Astrocyte (in vitro differentiated cells and primary cell): ENCODE results near the gene PAPOLB. TPM values are rescaled to one million over a fixed set of nuclear protein-coding genes. Genes with fewer than 3 reads are reported as not detected.

ENCODE experiments used
- DNase-seq: peaks from one replicate; pipeline ENCODE4 v3.0.0-alpha.2; 2010; ENCODE audit warnings: low read depth
- FAIRE-seq: peaks from 2 replicates; lab custom pipeline; 2011; peaks lifted over from hg19 to GRCh38; lab: Jason Lieb, UNC
- H2AFZ ChIP-seq: 2 replicates; pipeline ENCODE4 v1.6.0; 2012; ENCODE audit warnings: low read depth, low read length, inconsistent platforms
- H3K27ac ChIP-seq: 2 replicates; pipeline ENCODE4 v1.5.1; 2011; ENCODE audit warnings: low read depth, low read length, inconsistent platforms
- H3K27me3 ChIP-seq: 2 replicates; pipeline ENCODE4 v1.6.0; 2011; ENCODE audit warnings: low read length, inconsistent platforms; ENCODE audit not compliant: insufficient read depth
- H3K36me3 ChIP-seq: 2 replicates; pipeline ENCODE4 v1.5.1; 2011; ENCODE audit warnings: low read length, inconsistent platforms; ENCODE audit not compliant: insufficient read depth
- H3K4me1 ChIP-seq: 2 replicates; pipeline ENCODE4 v1.5.1; 2011; ENCODE audit warnings: low read length, inconsistent platforms; ENCODE audit not compliant: insufficient read depth
- H3K4me2 ChIP-seq: 2 replicates; pipeline ENCODE4 v1.6.0; 2012; ENCODE audit warnings: low read length, inconsistent platforms
- H3K4me3 ChIP-seq: 2 replicates; pipeline ENCODE4 v1.5.1; 2011; ENCODE audit warnings: low read depth, mild to moderate bottlenecking, low read length, inconsistent platforms; ENCODE audit not compliant: insufficient read depth
- H3K79me2 ChIP-seq: 2 replicates; pipeline ENCODE4 v1.6.0; 2012; ENCODE audit warnings: mild to moderate bottlenecking, low read length, inconsistent platforms; ENCODE audit not compliant: insufficient read depth
- H3K9ac ChIP-seq: 2 replicates; pipeline ENCODE4 v1.6.0; 2012; ENCODE audit warnings: mild to moderate bottlenecking, low read length, inconsistent platforms
- H3K9me3 ChIP-seq: 2 replicates; pipeline ENCODE4 v1.5.1; 2012; ENCODE audit warnings: low read depth, mild to moderate bottlenecking, low read length, inconsistent platforms; ENCODE audit not compliant: insufficient read depth
- H4K20me1 ChIP-seq: 2 replicates; pipeline ENCODE4 v1.6.0; 2012; ENCODE audit warnings: low read length, inconsistent platforms; ENCODE audit not compliant: insufficient read depth
- H3K27ac Mint-ChIP-seq: one replicate; pipeline ENCODE4 v1.8.0; 2021; ENCODE audit warnings: mild to moderate bottlenecking, mixed read lengths; ENCODE audit not compliant: unreplicated experiment
- H3K27me3 Mint-ChIP-seq: one replicate; pipeline ENCODE4 v1.8.0; 2021; ENCODE audit warnings: low read depth, mixed read lengths; ENCODE audit not compliant: unreplicated experiment
- H3K36me3 Mint-ChIP-seq: one replicate; pipeline ENCODE4 v1.8.0; 2021; ENCODE audit warnings: low read depth, mixed read lengths; ENCODE audit not compliant: unreplicated experiment
- H3K4me1 Mint-ChIP-seq: one replicate; pipeline ENCODE4 v1.8.0; 2021; ENCODE audit warnings: low read depth, mixed read lengths; ENCODE audit not compliant: unreplicated experiment
- H3K4me3 Mint-ChIP-seq: one replicate; pipeline ENCODE4 v1.8.0; 2021; ENCODE audit warnings: mild to moderate bottlenecking, moderate library complexity, mixed read lengths; ENCODE audit not compliant: unreplicated experiment
- H3K9me3 Mint-ChIP-seq: one replicate; pipeline ENCODE4 v1.8.0; 2021; ENCODE audit warnings: mild to moderate bottlenecking, mixed read lengths; ENCODE audit not compliant: unreplicated experiment
- EZH2 ChIP-seq: IDR thresholded peaks from 2 replicates; pipeline ENCODE4 v1.6.1; 2012; ENCODE audit warnings: mild to moderate bottlenecking, low read length, inconsistent platforms; ENCODE audit not compliant: insufficient read depth
- total RNA-seq: library from RNA; stranded (reverse); gene quantifications from 2 replicates; pipeline ENCODE4 v1.2.1, GENCODE V29; 2021
- TF ChIP-seq, protein P1 (sequence below): IDR thresholded peaks from 2 replicates; pipeline ENCODE4 v1.5.1; 2011; ENCODE audit warnings: low read depth, mild to moderate bottlenecking, inconsistent platforms, low read length, moderate library complexity; ENCODE audit not compliant: insufficient read depth

The PAPOLB gene
- total RNA-seq, 1 donor from 2014 or later = not detected

DNA sequence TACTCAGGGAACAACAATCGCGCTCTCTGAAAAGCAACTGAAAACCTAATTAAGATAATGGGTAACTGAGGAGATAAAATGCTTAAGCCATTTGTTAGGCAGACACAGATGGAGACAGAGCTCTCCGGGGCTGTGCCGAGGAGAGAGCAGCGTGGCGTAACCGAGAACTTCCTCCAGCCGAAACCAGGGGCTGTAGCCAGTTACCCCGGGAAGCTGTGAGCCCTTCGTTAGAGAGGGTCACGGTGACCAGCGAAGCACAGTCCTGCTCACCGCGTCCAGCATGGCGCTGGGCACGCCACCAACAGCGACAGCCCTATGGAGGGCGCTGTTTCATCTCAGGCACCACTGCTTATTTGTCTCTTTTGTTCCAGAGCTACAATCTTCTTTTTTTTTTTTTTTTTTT is 16.1 kb downstream of the PAPOLB start:
- no peaks in the 10 kb centered on the region for H3K36me3 ChIP-seq
- no peak overlapping the region for H3K4me3 Mint-ChIP-seq
- no peak for DNase-seq
- no peaks in the 10 kb centered on the region for H3K4me1 Mint-ChIP-seq
- no peaks in the 10 kb centered on the region for H3K9me3 ChIP-seq
- peak overlapping the region; percentile 63 for H2AFZ ChIP-seq
- H4K20me1 ChIP-seq = no peaks in the 10 kb centered on the region
- no peak for FAIRE-seq
- peaks cover 4% of the 10 kb centered on the region for H3K27me3 Mint-ChIP-seq
- H3K79me2 ChIP-seq = no peaks in the 10 kb centered on the region
- H3K4me2 ChIP-seq = peak overlapping the region; percentile 52
- H3K27me3 ChIP-seq = no peaks in the 10 kb centered on the region
- H3K4me1 ChIP-seq = no peaks in the 10 kb centered on the region
- peak overlapping the region; percentile 33 for H3K4me3 ChIP-seq
- H3K27ac Mint-ChIP-seq = no peak overlapping the region
- H3K9me3 Mint-ChIP-seq = no peaks in the 10 kb centered on the region
- no peak overlapping the region for H3K9ac ChIP-seq
- no peak overlapping the region for H3K27ac ChIP-seq
- TF ChIP-seq EZH2 = no peak
- TF ChIP-seq, protein P1, sequence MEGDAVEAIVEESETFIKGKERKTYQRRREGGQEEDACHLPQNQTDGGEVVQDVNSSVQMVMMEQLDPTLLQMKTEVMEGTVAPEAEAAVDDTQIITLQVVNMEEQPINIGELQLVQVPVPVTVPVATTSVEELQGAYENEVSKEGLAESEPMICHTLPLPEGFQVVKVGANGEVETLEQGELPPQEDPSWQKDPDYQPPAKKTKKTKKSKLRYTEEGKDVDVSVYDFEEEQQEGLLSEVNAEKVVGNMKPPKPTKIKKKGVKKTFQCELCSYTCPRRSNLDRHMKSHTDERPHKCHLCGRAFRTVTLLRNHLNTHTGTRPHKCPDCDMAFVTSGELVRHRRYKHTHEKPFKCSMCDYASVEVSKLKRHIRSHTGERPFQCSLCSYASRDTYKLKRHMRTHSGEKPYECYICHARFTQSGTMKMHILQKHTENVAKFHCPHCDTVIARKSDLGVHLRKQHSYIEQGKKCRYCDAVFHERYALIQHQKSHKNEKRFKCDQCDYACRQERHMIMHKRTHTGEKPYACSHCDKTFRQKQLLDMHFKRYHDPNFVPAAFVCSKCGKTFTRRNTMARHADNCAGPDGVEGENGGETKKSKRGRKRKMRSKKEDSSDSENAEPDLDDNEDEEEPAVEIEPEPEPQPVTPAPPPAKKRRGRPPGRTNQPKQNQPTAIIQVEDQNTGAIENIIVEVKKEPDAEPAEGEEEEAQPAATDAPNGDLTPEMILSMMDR = peak; percentile 7
- peaks cover 2% of the 10 kb centered on the region for H3K36me3 Mint-ChIP-seq

DNA sequence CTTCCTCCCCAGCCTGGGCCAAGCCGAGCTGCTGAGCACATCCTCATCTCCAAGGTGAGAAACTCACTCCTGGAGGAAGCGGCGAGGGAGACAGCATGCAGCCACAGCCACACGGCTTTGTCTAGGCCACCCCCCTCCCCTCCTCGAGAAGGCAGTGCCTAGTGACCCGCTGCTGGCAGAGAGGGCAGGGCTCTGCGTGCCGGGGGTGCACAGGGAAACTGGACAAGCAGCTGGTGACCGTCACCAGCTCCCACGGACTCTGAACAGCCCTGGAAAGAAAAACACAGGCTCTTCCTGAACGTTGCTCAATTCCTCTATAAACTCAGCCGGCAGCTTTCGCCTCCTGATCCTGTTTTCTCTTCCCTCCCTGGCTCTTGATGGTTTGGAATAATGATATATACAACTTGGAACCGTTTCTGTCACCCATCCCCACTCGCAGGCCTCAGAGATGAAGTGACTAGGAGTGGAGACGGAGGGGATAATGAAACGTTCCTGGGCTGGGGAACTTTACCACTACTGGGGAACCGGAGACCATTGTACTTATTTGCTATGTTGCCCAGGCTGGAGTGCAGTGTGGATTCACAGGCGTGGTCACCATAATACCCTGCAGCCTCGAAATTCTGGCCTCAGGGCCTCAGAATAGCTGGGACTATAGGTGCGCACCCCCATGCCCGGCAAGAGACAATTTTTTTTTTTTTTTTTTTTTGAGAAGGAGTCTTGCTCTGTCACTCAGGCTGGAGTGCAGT is 19.3 kb downstream of the PAPOLB start:
- Histone ChIP-seq H2AFZ (no peak overlapping the region), H3K9me3 (no peaks in the 10 kb centered on the region), H3K36me3 (no peaks in the 10 kb centered on the region), H3K4me1 (no peaks in the 10 kb centered on the region), H3K4me3 (no peak overlapping the region), H4K20me1 (no peaks in the 10 kb centered on the region), H3K27ac (no peak overlapping the region), H3K9ac (no peak overlapping the region), H3K79me2 (no peaks in the 10 kb centered on the region), H3K27me3 (no peaks in the 10 kb centered on the region), H3K4me2 (no peak overlapping the region)
- Mint-ChIP-seq H3K9me3 (no peaks in the 10 kb centered on the region), H3K36me3 (no peaks in the 10 kb centered on the region), H3K27me3 (peaks cover 6% of the 10 kb centered on the region), H3K4me3 (no peak overlapping the region), H3K4me1 (peaks cover under 1% of the 10 kb centered on the region), H3K27ac (no peak overlapping the region)
- no peak for TF ChIP-seq EZH2
- TF ChIP-seq, protein P1 = no peak
- FAIRE-seq (no peak), DNase-seq (no peak)

DNA sequence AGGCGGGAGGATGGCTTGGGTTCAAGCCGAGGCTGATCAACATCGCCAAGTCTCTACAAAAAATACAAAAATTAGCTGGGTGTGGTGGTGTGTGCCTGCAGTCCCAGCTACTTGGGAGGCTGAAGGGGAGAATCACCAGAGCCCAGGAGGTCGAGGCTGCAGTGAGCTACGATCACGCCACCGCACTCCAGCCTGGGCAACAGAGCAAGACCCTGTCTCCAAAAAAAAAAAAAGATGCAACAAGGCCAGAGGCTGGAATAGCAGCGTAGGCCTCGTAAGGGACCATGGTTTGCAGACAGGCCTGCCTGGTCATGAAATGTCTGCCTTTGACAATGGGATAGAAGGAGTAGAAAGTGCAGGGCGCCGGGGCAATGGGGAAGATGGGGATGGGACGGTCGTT is 20.0 kb downstream of the PAPOLB start:
- no peak overlapping the region for H3K4me3 ChIP-seq
- H3K9me3 ChIP-seq = no peaks in the 10 kb centered on the region
- no peak overlapping the region for H3K4me2 ChIP-seq
- TF ChIP-seq, protein P1 = no peak
- no peak for TF ChIP-seq EZH2
- no peak overlapping the region for H3K4me3 Mint-ChIP-seq
- peaks cover 7% of the 10 kb centered on the region for H3K27me3 Mint-ChIP-seq
- no peak overlapping the region for H3K27ac Mint-ChIP-seq
- H3K9ac ChIP-seq = no peak overlapping the region
- no peak overlapping the region for H3K27ac ChIP-seq
- no peaks in the 10 kb centered on the region for H3K4me1 ChIP-seq
- no peaks in the 10 kb centered on the region for H3K9me3 Mint-ChIP-seq
- H3K27me3 ChIP-seq = no peaks in the 10 kb centered on the region
- no peaks in the 10 kb centered on the region for H3K36me3 ChIP-seq
- FAIRE-seq (no peak), DNase-seq (no peak)
- H4K20me1 ChIP-seq = no peaks in the 10 kb centered on the region
- H3K36me3 Mint-ChIP-seq = no peaks in the 10 kb centered on the region
- H3K4me1 Mint-ChIP-seq = peaks cover 6% of the 10 kb centered on the region
- no peaks in the 10 kb centered on the region for H3K79me2 ChIP-seq
- H2AFZ ChIP-seq = no peak overlapping the region
